Measurements from ENCODE around the gene THAP10.

THAP10 gene

GRCh38 chr15:70835415-70835814 is 56.8 kb downstream of the THAP10 start:
- ATAC-seq (ENCODE audit: insufficient read depth, low read depth) = no peak
- Histone ChIP-seq H3K4me3 (ENCODE audit: low read depth in 1 of 2, low read length in 2 of 2) (no peak overlapping the region), H3K9ac (ENCODE audit: low read depth, low read length) (no peak overlapping the region), H3K4me2 (ENCODE audit: insufficient read depth, low read length) (no peak overlapping the region), H4K20me1 (ENCODE audit: insufficient read depth, low read length) (no peaks in the 10 kb centered on the region), H3K9me3 (ENCODE audit: insufficient read depth, low read length, severe bottlenecking) (no peaks in the 10 kb centered on the region), H3K36me3 (ENCODE audit: insufficient read depth, low read length) (no peaks in the 10 kb centered on the region), H3K27ac (ENCODE audit: low read length) (no peak overlapping the region), H2AFZ (ENCODE audit: low read depth, low read length) (no peak overlapping the region), H3K79me2 (ENCODE audit: insufficient read depth, low read length) (no peaks in the 10 kb centered on the region), H3K4me1 (ENCODE audit: insufficient read depth, low read length) (no peaks in the 10 kb centered on the region), H3K27me3 (ENCODE audit: insufficient read depth, low read length, poor library complexity) (no peaks in the 10 kb centered on the region)
- DNase-seq = no peak
- TF ChIP-seq, protein P1, sequence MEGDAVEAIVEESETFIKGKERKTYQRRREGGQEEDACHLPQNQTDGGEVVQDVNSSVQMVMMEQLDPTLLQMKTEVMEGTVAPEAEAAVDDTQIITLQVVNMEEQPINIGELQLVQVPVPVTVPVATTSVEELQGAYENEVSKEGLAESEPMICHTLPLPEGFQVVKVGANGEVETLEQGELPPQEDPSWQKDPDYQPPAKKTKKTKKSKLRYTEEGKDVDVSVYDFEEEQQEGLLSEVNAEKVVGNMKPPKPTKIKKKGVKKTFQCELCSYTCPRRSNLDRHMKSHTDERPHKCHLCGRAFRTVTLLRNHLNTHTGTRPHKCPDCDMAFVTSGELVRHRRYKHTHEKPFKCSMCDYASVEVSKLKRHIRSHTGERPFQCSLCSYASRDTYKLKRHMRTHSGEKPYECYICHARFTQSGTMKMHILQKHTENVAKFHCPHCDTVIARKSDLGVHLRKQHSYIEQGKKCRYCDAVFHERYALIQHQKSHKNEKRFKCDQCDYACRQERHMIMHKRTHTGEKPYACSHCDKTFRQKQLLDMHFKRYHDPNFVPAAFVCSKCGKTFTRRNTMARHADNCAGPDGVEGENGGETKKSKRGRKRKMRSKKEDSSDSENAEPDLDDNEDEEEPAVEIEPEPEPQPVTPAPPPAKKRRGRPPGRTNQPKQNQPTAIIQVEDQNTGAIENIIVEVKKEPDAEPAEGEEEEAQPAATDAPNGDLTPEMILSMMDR (IDR thresholded peaks at IDR 0.05; ENCODE audit: borderline replicate concordance, extremely low read depth, low read length, poor library complexity, severe bottlenecking) = no peak
- TF ChIP-seq EZH2 (IDR thresholded peaks at IDR 0.05; ENCODE audit: borderline replicate concordance, low read depth, low read length, severe bottlenecking) = no peak

- no peak overlapping the region for H3K9ac ChIP-seq (ENCODE audit: low read depth, low read length)
- H3K79me2 ChIP-seq (ENCODE audit: insufficient read depth, low read length) = no peaks in the 10 kb centered on the region
- no peaks in the 10 kb centered on the region for H3K9me3 ChIP-seq (ENCODE audit: insufficient read depth, low read length, severe bottlenecking)
- H2AFZ ChIP-seq (ENCODE audit: low read depth, low read length) = no peak overlapping the region
- H3K4me1 ChIP-seq (ENCODE audit: insufficient read depth, low read length) = no peaks in the 10 kb centered on the region
- H3K4me3 ChIP-seq (ENCODE audit: low read depth in 1 of 2, low read length in 2 of 2) = no peak overlapping the region
- H3K27me3 ChIP-seq (ENCODE audit: insufficient read depth, low read length, poor library complexity) = no peaks in the 10 kb centered on the region
- no peak overlapping the region for H3K27ac ChIP-seq (ENCODE audit: low read length)
- no peak for ATAC-seq (ENCODE audit: insufficient read depth, low read depth)
- DNase-seq = no peak
- H3K4me2 ChIP-seq (ENCODE audit: insufficient read depth, low read length) = no peak overlapping the region
- no peaks in the 10 kb centered on the region for H4K20me1 ChIP-seq (ENCODE audit: insufficient read depth, low read length)
- TF ChIP-seq EZH2 (IDR thresholded peaks at IDR 0.05; ENCODE audit: borderline replicate concordance, low read depth, low read length, severe bottlenecking) = no peak
- no peaks in the 10 kb centered on the region for H3K36me3 ChIP-seq (ENCODE audit: insufficient read depth, low read length)
These were observed 57.2 kb downstream of the THAP10 start for GRCh38 chr15:70834999-70835398.

DNA sequence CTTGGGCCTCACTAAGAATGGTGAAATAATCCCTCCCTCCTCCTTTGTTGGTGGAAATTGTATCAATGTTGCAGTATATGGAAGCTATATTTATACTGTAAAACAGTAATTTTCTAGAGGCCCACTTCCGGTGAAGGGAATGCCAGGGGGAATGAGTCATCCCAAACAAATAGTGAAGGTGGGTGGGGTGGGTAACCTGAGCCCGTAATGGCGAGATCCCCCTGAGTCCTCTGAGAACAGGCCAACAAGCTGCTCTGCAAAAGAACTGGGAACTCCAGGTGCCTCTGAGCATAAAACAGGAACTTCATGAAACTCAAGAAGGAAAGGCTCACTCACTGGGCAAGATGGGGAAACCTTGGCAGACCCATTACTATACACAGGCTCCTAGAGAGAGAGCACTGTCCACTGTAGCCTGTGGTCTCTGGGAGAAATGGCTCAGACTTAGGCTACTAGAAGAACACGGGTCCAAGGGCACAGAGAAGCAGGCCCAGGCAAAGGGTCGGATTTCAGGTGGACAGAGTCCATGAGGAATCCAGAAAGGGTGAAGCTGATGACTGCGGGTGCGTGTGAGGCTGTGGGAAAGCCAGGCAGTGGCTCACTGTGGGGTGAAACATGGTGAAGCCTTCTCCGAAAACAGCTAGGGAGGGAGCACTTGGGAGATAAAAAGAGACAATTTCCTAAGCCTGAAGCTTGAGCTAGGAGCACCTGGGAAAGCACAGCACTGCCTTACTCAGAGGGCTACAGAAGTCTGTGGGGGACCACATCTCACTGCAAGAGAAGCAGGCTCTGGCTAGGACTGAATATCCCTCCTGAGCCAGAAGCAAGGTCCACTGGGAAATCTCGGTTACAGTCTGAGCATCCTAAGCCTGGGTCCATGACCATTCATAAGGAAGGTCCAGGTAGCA is 58.1 kb downstream of the THAP10 start:
- Histone ChIP-seq H3K9me3 (ENCODE audit: insufficient read depth, low read length, severe bottlenecking) (no peaks in the 10 kb centered on the region), H3K27me3 (ENCODE audit: insufficient read depth, low read length, poor library complexity) (no peaks in the 10 kb centered on the region), H4K20me1 (ENCODE audit: insufficient read depth, low read length) (no peaks in the 10 kb centered on the region), H2AFZ (ENCODE audit: low read depth, low read length) (no peak overlapping the region), H3K36me3 (ENCODE audit: insufficient read depth, low read length) (no peaks in the 10 kb centered on the region), H3K9ac (ENCODE audit: low read depth, low read length) (no peak overlapping the region), H3K79me2 (ENCODE audit: insufficient read depth, low read length) (no peaks in the 10 kb centered on the region), H3K4me2 (ENCODE audit: insufficient read depth, low read length) (no peak overlapping the region), H3K4me1 (ENCODE audit: insufficient read depth, low read length) (no peaks in the 10 kb centered on the region), H3K4me3 (ENCODE audit: low read depth in 1 of 2, low read length in 2 of 2) (no peak overlapping the region), H3K27ac (ENCODE audit: low read length) (no peak overlapping the region)
- TF ChIP-seq, protein P1 (IDR thresholded peaks at IDR 0.05; ENCODE audit: borderline replicate concordance, extremely low read depth, low read length, poor library complexity, severe bottlenecking) = no peak
- TF ChIP-seq EZH2 (IDR thresholded peaks at IDR 0.05; ENCODE audit: borderline replicate concordance, low read depth, low read length, severe bottlenecking) = no peak
- DNase-seq (no peak), ATAC-seq (ENCODE audit: insufficient read depth, low read depth) (no peak)

- no peaks in the 10 kb centered on the region for H3K36me3 ChIP-seq (ENCODE audit: insufficient read depth, low read length)
These were observed 58.8 kb downstream of the THAP10 start for GRCh38 chr15:70833422-70833821.

More at GRCh38 chr15:70833422-70833821, 58.8 kb downstream of the THAP10 start:
- no peak for DNase-seq
- Histone ChIP-seq H4K20me1 (ENCODE audit: insufficient read depth, low read length) (no peaks in the 10 kb centered on the region), H3K4me3 (ENCODE audit: low read depth in 1 of 2, low read length in 2 of 2) (no peak overlapping the region), H3K27ac (ENCODE audit: low read length) (no peak overlapping the region), H3K27me3 (ENCODE audit: insufficient read depth, low read length, poor library complexity) (no peaks in the 10 kb centered on the region), H3K4me2 (ENCODE audit: insufficient read depth, low read length) (no peak overlapping the region), H3K79me2 (ENCODE audit: insufficient read depth, low read length) (no peaks in the 10 kb centered on the region), H3K9ac (ENCODE audit: low read depth, low read length) (no peak overlapping the region), H2AFZ (ENCODE audit: low read depth, low read length) (no peak overlapping the region), H3K4me1 (ENCODE audit: insufficient read depth, low read length) (no peaks in the 10 kb centered on the region), H3K9me3 (ENCODE audit: insufficient read depth, low read length, severe bottlenecking) (no peaks in the 10 kb centered on the region)
- TF ChIP-seq EZH2 (IDR thresholded peaks at IDR 0.05; ENCODE audit: borderline replicate concordance, low read depth, low read length, severe bottlenecking) = no peak
- TF ChIP-seq, protein P1 (IDR thresholded peaks at IDR 0.05; ENCODE audit: borderline replicate concordance, extremely low read depth, low read length, poor library complexity, severe bottlenecking) = no peak
- ATAC-seq (ENCODE audit: insufficient read depth, low read depth) = no peak

Measured in DND-41 (cell line).